NB4 (cell line): ENCODE results near the gene KCNQ5.

Experiments
- POLR2A ChIP-seq: IDR thresholded peaks from 2 replicates; pipeline ENCODE4 v1.6.1; 2011; ENCODE audit warnings: mild to moderate bottlenecking; ENCODE audit not compliant: insufficient read length; ENCODE audit errors: extremely low read depth
- TF ChIP-seq, protein P1 (sequence below): IDR thresholded peaks from one replicate; pipeline ENCODE4 v1.5.1; 2012; ENCODE audit warnings: low read depth, low read length

DNA sequence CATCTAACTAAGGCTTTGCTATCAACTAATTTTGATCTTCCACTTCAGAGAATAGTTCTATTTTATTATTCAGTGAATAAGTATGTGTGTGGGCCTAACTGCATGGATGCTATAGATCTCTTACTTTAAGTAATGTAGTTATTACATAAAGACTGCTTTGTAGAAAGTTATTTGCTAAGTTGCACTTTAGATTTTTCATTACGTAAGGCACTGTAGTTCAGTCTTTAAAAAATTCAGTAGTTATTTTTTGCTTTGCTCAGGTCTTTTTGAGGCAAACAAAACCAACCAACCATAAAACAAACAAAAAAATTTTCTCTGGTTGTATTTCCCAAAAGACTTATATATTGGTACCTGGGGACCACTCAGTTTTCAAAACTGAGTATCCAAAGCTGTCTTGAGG, 53.0 kb downstream of the KCNQ5 start:
- no peak for TF ChIP-seq POLR2A
- TF ChIP-seq, protein P1, sequence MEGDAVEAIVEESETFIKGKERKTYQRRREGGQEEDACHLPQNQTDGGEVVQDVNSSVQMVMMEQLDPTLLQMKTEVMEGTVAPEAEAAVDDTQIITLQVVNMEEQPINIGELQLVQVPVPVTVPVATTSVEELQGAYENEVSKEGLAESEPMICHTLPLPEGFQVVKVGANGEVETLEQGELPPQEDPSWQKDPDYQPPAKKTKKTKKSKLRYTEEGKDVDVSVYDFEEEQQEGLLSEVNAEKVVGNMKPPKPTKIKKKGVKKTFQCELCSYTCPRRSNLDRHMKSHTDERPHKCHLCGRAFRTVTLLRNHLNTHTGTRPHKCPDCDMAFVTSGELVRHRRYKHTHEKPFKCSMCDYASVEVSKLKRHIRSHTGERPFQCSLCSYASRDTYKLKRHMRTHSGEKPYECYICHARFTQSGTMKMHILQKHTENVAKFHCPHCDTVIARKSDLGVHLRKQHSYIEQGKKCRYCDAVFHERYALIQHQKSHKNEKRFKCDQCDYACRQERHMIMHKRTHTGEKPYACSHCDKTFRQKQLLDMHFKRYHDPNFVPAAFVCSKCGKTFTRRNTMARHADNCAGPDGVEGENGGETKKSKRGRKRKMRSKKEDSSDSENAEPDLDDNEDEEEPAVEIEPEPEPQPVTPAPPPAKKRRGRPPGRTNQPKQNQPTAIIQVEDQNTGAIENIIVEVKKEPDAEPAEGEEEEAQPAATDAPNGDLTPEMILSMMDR: no peak
